SK-N-MC (cell line): ENCODE data around the gene FBXO24.

Source experiments
- DNase-seq: peaks from one replicate; pipeline ENCODE4 v3.0.0-alpha.2; 2011; ENCODE audit warnings: low read depth, low spot score
- H3K27ac ChIP-seq: fragments of 200-600 bp; sonication (generic); 2 replicates; pipeline ENCODE4 v1.5.1; 2016; ENCODE audit warnings: mixed run types
- H3K36me3 ChIP-seq: fragments of 200-600 bp; sonication (generic); 2 replicates; pipeline ENCODE4 v1.6.1; 2017; ENCODE audit warnings: antibody characterized with exemption, low read length, mixed read lengths; ENCODE audit not compliant: insufficient read depth
- H3K4me3 ChIP-seq: fragments of 200-600 bp; sonication (generic); 2 replicates; pipeline ENCODE4 v1.5.1; 2016
- H3K9ac ChIP-seq: fragments of 200-600 bp; sonication (generic); 2 replicates; pipeline ENCODE4 v1.8.0; 2017; ENCODE audit warnings: mixed run types, mixed read lengths; ENCODE audit not compliant: insufficient read length
- H3K9me3 ChIP-seq: fragments of 200-600 bp; sonication (generic); 2 replicates; pipeline ENCODE4 v1.6.1; 2017; ENCODE audit warnings: low read depth, mild to moderate bottlenecking, antibody characterized with exemption, low read length, moderate library complexity, mixed read lengths
- EZH2 ChIP-seq: fragments of 200-600 bp; sonication (generic); IDR thresholded peaks from one replicate; pipeline ENCODE4 v1.6.1; 2017; ENCODE audit warnings: antibody characterized with exemption
- FOXP2 ChIP-seq: optimal IDR thresholded peaks from 2 replicates; pipeline ENCODE3; 2011; ENCODE audit warnings: mild to moderate bottlenecking, moderate library complexity; ENCODE audit not compliant: insufficient read depth; ENCODE audit errors: extremely low read length, control extremely low read depth
- POLR2AphosphoS5 ChIP-seq: IDR thresholded peaks from 2 replicates; pipeline ENCODE4 v1.6.1; 2012; ENCODE audit warnings: mild to moderate bottlenecking, low read depth, low read length, borderline replicate concordance

Gene FBXO24

GRCh38 chr7:100595188-100595587 lies 9.1 kb downstream of the FBXO24 start:
- no peak for DNase-seq
- Histone ChIP-seq H3K36me3 (no peaks in the 10 kb centered on the region), H3K9ac (no peak overlapping the region), H3K9me3 (no peaks in the 10 kb centered on the region), H3K4me3 (no peak overlapping the region), H3K27ac (no peak overlapping the region)
- TF ChIP-seq FOXP2 = no peak
- no peak for TF ChIP-seq POLR2AphosphoS5
- TF ChIP-seq EZH2 = no peak

- no peak overlapping the region for H3K4me3 ChIP-seq
- H3K9me3 ChIP-seq = no peaks in the 10 kb centered on the region
- no peaks in the 10 kb centered on the region for H3K36me3 ChIP-seq
- no peak for TF ChIP-seq POLR2AphosphoS5
- no peak for TF ChIP-seq FOXP2
- TF ChIP-seq EZH2 = no peak
- H3K9ac ChIP-seq = no peak overlapping the region
- H3K27ac ChIP-seq = no peak overlapping the region
- DNase-seq = no peak
Observed at GRCh38 chr7:100598425-100598824, 12.3 kb downstream of the FBXO24 start.

GRCh38 chr7:100599911-100600729 lies 14.0 kb downstream of the FBXO24 start:
- H3K9ac ChIP-seq = no peak overlapping the region
- no peak overlapping the region for H3K27ac ChIP-seq
- H3K36me3 ChIP-seq = no peaks in the 10 kb centered on the region
- TF ChIP-seq POLR2AphosphoS5 (0 out of 2 replicates have a peak, but pooled peaks have one; percentile 3), FOXP2 (no peak)
- no peaks in the 10 kb centered on the region for H3K9me3 ChIP-seq
- no peak for DNase-seq
- H3K4me3 ChIP-seq = no peak overlapping the region

- H3K4me3 ChIP-seq = no peak overlapping the region
- TF ChIP-seq FOXP2 (no peak), POLR2AphosphoS5 (no peak), EZH2 (no peak)
- H3K27ac ChIP-seq = no peak overlapping the region
- no peak overlapping the region for H3K9ac ChIP-seq
- no peaks in the 10 kb centered on the region for H3K9me3 ChIP-seq
- DNase-seq = no peak
- H3K36me3 ChIP-seq = no peaks in the 10 kb centered on the region
Observed at GRCh38 chr7:100600730-100601038, 14.6 kb downstream of the FBXO24 start.

- peak overlapping the region; percentile 77 for H3K9ac ChIP-seq
- no peak for DNase-seq
- H3K9me3 ChIP-seq = no peaks in the 10 kb centered on the region
- H3K4me3 ChIP-seq = peak overlapping the region; percentile 83
- TF ChIP-seq EZH2 (no peak), POLR2AphosphoS5 (peak; percentile 64; the same call in 1 of the 2 replicates)
- H3K27ac ChIP-seq = peak overlapping the region; percentile 92
- H3K36me3 ChIP-seq = no peaks in the 10 kb centered on the region
Observed at GRCh38 chr7:100602889-100603725, 17.0 kb downstream of the FBXO24 start.

- Histone ChIP-seq H3K27ac (peak overlapping the region; percentile 92), H3K4me3 (peak overlapping the region; percentile 83), H3K9ac (peak overlapping the region; percentile 53), H3K9me3 (no peaks in the 10 kb centered on the region), H3K36me3 (no peaks in the 10 kb centered on the region)
- no peak for DNase-seq
- TF ChIP-seq FOXP2 = no peak
Observed at GRCh38 chr7:100603726-100604027, 17.5 kb downstream of the FBXO24 start.

GRCh38 chr7:100604028-100604975 lies 18.2 kb downstream of the FBXO24 start:
- no peaks in the 10 kb centered on the region for H3K36me3 ChIP-seq
- TF ChIP-seq FOXP2 (no peak), EZH2 (no peak), POLR2AphosphoS5 (peak; percentile 66; the same call in 1 of the 2 replicates)
- DNase-seq = no peak
- H3K9me3 ChIP-seq = no peaks in the 10 kb centered on the region
- peak overlapping the region; percentile 53 for H3K9ac ChIP-seq
- H3K4me3 ChIP-seq = peak overlapping the region; percentile 83
- H3K27ac ChIP-seq = peak overlapping the region; percentile 92
